Measurements from ENCODE around the gene FAM81A.
"Not testable (repeated sequence)": the region's sequence is repeated elsewhere in the genome, so short reads cannot be mapped to it uniquely, and the experiment has no call there.

The FAM81A gene

DNA sequence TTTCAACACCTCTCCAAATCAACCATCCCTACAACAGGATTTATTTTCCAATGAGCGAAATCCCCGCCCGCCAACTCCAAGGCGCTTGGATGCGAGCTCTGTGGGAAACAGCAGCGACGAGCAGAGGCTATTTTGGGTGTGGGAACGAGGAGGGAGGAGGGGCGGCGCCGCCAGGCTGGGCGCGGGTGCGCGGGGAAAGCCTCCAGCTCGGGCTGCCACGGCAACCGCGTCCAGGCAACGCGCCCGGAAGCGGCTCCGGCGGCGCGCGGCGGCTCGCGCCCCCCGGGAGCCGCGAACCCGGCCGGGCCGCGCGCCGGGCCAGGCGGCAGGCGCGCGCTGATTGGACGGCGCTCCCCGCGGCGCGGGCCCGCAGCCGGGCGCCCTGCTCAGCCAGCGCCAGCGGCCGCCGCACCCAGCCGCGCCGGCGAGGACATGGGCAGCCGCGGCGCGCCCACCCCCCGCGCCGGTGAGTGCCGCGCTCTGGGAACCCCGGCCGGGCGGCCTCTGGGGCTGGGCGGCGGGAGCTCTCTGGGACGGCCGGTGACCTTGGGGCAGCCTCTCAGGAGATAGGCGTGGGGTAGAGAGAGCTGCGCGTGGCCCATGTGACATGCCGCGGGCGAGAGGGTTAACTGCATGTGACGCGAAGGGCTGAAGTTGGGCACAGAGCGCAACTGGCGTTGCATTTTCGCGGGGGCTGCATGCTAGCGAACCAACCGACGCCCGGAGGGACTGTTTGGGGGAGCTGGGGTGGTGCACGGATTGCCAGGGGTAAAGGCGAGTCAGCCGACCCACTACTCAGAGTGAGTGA, at the start of gene FAM81A:
FAM81A (plus strand) TSS at position 370 of the 808 bp plus-strand sequence. CDS start 20,441 bp downstream, outside the sequence.
- DNase-seq (ENCODE audit: low spot score): peak; percentile 92

DNA sequence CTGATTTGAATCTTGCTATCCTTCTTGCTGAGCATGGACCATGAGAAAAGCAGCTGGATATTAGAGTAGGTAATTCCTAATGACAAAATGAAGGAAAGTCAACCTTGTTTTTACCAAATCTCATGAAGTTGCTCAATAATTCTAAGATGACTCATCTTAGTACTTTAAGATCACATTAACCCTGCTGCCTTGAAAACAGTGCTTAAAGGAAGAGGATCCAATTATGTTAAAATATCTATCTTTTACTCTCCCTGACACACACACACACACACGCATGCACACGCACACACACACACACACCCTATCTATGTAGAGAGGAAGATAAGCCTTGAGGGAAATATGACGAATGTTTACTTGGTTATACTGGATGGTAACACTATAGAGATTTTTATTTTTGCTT, 49.3 kb upstream of the FAM81A start:
- no peak for DNase-seq (ENCODE audit: low spot score)

DNA sequence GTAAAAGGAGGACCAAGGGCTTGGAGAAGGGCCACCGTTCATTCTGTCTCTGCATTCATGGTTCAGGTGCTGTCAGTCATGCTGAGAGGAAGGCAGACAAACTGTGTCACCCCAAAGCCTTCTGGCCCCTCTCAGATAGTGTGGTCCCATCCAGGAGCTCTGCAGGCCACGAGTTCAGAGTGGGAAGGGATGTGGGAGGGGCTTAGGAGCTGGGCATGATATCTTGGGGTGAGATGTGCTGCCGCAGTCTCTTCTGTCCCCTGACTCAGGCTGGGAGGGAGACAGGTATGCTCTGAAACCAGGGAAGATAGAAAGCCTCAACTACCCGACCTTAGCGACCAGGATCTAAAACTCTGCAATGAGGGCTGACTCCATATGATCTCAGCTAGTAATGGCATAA, 45.7 kb upstream of the FAM81A start:
- DNase-seq (ENCODE audit: low spot score): no peak

DNA sequence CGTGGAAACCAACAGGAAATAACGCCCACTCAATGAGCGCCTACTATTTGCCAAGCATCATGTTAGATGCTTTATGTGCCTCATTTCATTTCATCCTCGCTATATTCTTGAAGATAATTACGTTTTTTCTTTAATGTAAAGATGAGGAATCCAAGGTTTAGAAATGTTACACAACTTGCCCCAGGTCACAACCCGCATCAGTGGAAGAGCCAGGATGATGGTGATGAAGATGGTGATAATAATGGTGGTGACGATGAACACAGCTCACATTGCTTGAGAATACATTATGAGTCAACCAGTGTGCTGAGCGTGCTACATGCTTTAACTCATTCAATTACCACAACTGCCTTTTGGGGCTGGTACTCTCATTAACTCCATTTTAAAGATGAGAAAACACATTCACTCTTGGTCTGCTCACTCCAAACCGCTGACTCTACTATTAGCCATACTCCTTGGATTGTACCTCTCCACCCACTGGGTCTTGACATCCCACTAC, 43.8 kb upstream of the FAM81A start:
- DNase-seq (ENCODE audit: low spot score): no peak

DNA sequence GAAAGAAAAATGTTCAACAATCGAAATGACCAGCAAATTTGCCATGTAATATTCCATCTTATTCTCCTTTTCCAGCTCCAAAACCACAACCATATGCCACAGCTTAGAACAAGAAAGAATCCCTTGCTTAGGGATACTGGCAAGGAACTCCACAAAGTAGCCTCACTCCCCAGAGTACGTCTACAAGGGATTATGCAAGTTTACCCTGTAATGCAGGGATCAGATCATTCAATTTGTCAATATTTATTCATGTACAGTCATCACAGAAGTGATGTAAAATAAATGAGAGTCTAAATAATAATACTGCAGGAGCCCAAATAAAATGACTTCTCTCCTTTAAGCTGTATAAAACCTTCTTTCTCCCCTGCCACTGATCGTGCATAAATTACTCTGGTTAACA, 41.8 kb upstream of the FAM81A start:
- no peak for DNase-seq (ENCODE audit: low spot score)

DNA sequence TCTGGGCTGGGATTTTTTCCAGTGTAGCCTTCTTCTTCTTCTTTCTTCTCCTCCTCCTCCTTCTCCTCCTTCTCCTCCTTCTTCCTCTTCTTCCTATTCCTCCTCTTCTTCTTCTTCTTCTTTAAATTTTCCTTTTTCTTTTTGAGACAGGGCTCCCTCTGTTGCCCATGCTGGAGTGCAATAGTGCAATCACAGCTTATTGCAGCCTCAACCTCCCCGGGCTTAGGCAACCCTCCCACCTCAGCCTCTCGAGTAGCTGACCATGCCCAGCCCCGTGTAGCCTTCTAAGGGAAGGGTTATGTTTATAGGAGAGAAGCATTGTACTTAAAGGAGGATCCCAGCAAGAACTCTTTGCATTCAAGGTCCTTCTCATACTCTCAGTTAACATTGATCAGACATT, 41.3 kb upstream of the FAM81A start:
- no peak for DNase-seq (ENCODE audit: low spot score)

DNA sequence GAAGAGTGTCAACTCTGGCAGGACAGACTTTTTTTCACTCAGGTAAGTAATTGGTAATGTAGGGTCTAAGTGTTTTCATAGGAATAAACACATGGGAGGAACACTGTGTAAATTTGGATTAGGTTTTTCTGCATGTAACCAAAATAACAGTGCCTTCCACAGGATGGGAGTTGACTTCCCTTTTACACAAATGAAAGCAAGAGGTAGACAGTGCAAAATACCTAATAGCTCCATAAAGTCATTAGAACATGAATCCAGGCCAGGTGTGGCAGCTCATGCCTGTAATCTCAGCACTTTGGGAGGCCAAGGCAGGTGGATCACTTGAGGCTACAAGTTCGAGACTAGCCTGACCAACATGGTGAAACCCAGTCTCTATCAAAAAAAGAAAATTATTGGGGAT, 39.8 kb upstream of the FAM81A start:
- DNase-seq (ENCODE audit: low spot score): no peak

DNA sequence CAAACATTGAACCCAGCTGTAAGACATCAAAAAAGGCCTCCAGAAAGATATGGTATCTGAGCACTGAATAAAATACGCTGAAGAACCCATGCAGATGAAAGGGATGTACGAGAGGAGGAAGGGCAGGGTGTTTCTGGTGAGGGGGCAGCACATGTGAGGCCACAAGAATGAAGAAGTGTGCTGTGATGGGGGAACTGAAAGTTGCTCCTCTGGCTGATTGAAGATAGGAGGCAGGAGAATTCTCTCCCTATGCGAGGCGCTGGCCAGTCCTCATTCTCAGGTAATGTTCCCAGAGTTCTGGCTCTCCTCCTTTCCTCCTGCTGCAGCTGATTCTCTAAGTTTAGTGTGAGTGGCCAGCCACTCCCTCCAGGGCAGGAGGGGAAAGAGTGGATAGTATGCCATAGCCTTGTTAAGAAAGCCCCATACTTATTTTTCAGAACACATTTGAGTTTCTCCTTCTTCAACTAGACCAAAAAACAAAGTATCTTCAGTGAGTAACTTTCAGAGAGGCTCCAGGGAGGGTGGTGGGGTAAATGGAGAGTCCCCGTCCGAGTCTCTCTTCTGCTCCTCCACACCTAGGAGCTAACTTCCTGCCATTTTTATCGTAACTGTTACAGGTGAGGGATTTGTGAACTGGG, 38.4 kb upstream of the FAM81A start:
- peak; percentile 69 for DNase-seq (ENCODE audit: low spot score)

DNA sequence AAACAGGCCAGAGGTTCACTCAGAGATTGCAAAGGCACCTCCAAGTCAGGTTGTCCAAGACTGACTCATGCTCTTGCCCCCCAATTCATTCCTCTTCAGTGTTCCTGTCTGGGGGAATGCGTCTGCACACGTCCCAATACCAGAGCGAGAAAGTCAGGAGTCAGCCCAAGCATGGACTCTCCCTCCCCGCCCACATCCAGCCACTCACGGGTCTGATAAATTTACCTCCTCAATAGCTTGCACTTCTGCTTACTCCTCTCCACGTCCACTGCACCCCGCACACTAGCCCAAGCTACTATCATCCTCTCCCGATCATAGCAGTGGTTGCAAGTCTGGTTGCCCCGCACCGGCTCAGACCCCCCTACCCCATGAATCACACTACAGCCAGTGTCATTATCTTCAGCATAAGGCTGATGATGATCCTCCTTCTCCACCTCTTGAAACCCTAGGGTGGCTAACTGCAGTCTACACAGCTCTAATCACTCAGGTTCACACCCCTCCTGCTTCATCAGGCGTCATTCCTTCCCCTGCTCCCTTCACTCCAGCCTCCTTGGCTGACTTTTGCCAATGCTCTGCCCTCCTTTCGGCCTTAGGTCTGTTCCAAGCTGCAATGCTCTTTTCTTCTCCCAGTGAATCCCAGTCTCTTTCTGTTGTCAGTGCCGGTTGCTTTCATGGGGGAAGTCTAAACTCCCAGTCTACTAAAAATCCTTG, 37.7 kb upstream of the FAM81A start:
- no peak for DNase-seq (ENCODE audit: low spot score)

DNA sequence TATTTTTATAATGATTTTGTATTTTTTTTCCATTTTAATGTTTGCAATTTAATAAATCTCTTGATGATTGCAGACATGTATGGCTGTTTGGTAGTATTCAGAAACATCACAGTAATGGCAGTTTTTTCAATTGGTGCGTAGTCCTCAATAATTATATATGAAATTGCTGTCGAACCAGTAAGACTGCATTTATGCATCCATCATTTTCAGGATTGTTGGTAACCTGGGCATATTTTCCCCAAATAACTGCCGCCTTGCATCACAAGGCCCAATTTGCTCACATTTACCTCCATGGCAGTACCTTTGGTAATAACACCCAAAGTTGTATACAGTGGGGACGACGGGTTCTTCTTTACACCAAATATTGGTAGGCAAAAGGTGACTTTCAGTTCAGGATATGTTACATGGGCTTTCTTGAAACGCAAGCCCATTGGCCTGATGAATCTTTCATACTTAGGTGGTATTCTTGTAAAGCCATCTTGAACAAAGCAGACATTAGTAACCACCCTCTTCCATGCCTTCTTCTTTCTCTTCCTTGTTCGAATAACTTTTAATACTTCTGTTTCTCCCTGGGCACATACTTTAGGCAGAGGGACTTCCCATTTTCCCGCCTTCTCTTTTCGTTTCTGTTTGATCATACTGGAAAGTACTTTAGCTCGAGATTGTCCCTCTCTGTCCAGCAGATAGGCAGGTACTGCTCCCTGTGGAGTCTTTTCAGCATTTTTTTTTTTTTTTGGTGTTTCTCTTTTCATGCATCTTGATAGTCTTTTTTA, 36.7 kb upstream of the FAM81A start:
- DNase-seq (ENCODE audit: low spot score): not testable (repeated sequence)

DNA sequence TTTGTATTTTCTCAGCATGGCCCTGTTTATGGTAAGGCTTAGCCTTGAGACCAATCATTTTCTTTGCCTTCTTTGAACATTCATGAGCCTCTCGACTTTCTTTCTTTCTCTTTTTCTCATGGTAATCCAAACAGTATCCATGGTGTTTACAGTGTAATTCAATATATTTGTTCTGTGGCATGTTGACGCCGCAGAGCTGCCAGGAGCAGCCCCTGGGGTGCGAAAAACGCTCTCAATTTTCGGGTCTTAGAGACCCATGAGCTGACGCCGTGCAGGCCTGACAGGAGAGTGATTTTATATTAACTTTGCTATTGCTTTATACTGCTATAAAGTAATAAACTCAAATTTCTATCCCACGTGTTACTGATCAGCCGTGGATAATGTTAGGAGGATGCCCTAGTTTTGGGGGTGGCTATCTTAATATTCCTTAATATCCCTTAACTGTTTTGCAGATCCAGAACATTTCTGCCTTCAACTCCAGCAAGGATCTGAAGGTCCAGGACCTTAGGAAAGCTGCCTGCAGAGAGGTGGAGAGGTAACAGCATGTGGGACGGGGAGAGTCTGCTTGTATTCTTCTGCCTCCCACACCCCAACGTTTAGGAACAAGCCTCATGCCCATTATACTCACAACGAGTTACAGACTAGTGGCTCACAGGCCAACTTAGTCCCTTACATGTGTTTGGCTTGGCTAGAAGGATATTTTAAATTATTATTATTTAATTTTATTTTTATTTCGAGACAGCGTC, 36.0 kb upstream of the FAM81A start:
- DNase-seq (ENCODE audit: low spot score): no peak

DNA sequence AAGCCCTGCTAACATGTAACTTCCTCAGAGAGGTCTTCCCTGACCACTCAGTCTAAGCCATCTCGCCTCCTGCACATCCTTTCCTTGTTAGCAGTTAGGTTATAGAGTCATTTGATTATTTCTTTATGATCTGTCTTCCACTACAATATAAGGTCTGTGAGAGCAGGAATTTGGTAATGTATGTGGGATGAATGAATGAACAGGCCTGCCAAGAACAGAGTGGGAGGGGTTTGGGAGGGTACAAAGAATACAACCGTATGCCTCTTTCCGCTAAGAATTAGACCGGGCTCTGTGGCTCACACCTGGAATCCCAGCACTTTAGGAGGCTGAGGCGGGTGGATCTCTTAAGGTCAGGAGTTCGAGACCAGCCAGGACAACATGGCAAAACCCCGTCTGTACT, 32.9 kb upstream of the FAM81A start:
- DNase-seq (ENCODE audit: low spot score): no peak

DNA sequence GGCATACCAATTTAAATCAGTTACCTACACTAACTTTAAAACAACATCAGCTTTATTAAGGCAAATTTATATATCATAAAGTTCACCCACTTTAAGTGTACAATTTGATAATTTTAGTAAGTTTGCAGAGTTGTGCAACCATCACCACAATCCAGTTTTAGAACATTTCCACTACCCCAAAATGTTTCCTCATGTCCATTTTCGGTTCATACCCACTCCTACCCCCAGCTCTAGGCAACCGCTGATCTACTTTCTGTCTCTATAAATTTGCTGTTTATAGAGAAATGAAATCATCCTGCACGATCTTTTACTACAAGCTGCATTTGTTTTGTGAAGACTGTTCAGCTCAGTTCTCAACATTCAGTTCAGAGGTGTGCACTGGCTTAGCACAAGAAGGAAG, 31.5 kb upstream of the FAM81A start:
- no peak for DNase-seq (ENCODE audit: low spot score)

DNA sequence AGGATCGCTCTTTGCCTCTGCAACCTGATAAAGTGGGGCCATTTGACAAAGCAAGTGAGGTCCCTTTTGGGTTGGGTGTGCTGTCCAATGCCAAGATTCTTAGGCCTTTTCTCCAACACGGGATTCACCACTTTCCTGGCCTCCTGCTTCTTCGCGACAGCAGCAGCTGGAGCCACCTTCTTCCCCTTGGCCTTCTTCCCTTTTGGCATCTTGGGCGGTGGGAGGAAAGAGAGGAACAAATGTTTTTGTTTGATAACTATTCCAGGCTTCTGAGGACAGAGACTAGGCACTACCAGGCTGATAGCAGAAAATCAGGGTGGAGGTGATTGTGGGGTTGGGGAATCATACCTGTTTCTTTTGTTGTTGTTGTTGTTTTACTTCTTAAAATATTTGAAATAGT, 30.0 kb upstream of the FAM81A start:
- DNase-seq (ENCODE audit: low spot score): no peak

DNA sequence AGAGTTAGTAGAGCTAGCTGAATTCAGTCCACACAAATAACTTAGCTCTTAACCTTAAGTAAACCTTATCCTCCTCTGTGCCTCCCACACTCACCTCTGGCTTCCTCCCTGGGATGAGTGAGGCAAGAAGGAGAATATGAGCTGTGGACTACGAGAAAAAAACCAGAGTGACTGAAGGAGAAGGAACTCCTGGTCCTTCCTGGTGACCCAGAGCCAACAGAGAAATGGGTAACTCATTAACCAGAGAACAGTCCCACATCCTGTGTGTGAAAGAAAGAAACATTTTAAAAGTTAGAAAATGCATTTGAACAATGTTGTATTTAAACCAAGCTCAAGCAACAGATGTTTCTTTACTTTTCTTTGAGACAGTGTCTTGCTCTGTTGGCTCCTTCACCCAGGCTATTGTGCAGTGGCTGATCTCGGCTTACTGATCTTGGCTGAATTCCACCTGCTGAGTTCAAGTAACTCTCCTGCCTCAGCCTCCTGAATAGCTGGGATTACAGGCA, 27.5 kb upstream of the FAM81A start:
- DNase-seq (ENCODE audit: low spot score): no peak

DNA sequence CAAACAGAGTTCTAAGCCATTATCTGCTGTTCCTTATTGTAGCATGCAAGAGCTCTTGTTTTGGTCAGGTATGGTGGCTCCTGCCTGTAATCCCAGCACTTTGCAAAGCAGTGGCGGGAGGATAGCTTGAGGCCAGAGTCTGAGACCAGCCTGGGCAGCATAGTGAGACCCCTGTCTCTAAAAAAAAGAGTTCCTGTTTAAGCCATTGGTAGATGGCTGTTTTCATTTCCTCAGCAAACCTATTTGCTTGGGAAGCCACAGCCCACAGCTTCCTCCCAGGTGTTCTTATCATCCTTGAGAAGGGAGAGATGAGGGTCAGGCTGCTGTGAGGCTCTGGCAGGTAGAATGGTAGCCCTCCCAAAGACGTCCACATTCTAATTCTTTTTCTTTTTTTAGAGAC, 24.4 kb upstream of the FAM81A start:
- DNase-seq (ENCODE audit: low spot score): no peak

DNA sequence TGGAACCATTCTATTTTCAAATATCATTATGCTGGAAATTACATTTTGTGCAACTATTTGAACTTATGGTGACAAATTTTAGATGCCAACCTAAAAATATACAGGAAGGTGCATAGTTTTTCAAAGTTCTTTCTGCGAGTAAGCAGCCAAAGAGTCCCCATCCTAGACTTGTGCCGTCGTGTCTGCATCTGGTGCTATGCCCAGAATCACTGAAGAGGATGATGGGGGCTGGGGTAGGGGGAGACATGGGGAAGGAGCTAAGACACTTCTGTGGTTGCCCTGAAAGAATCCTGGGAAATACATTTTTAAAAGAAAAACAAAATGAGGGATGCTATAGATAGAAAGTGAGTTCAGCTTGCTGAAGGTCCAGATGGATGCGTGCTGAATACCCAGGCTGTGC, 21.2 kb upstream of the FAM81A start:
- DNase-seq (ENCODE audit: low spot score): no peak

DNA sequence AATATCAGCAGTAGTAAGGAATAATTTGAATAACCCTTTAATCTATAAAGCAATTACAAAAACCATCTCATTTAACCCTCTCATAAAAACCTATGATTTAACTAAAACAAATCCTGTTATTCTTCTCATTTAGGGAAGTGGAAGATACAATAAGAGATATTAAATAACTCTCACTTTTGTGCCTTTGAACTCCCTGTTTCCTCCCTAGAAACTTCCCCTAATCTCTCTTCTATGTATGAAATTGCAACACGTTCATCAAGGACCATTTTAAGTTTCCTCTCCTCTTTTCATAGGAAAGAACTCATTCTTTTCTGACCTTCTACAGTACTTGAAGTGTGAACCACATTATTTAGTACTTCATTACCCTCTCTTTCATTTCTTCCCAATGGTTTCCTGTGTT, 18.8 kb upstream of the FAM81A start:
- DNase-seq (ENCODE audit: low spot score): no peak

DNA sequence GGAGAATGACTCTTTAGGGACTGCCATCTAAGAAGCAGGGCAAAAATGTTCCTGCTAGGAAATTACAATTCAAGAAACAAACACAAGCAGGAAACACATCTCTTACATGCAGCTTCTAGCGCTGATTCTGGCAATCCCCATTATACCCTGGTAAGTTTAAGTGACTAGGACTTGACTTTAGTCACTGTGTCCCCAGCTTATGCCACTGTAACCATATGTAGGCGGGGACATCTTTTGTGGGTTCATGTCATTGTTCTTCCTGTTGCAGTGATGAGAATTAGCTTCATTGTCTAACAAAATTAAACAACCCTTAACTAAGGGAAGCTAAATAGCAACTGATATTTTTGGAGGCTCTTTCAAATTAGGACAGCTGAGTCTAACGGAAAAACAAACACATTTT, 17.9 kb upstream of the FAM81A start:
- DNase-seq (ENCODE audit: low spot score): no peak

DNA sequence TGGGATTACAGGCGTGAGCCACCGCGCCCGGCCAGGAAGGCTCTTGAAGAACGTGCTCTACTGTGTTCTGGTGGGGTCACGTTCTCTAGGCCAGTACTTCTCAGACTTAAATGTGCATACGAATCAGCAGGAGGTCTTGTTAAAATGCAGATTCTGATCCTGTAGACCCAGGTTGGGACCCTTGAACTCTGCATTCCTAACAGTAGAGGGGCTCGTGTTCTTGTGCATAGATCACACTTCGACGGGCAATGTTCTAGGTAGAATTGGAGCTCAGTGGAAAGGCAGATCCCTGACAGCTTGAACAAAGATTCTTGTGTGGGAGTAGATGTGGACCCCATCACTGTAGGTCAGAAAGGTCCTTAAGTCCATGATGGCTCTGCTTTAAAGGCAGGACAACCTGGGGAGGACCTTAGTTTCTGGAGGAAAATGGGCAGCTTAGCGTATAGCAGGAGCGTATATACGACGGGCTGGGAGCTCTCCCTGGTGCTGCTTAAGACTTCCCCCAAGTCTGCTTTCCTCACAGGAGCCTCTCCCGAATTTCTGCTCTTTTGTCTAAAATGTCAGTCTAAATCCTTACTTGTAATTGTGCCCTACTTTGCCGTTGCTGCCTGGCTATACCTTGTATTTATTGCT, 16.9 kb upstream of the FAM81A start:
- DNase-seq (ENCODE audit: low spot score): no peak

DNA sequence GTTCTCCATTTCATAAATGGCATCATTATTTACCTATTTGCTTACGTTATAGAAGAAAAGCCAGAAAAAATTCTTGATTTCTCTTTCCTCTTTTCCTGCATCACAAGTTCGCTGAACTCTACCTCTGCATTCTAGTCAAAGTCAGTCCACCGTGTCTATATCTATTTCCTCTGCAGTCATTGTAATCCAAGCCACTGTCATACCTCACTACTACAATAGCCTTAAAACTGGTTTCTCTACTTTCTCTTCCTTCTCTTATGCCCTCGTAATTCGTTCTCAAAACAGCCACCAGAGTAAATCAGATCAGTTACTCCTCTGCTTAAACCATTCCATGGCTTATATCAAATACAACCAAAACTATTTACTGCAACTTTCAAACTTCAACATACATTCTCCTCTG, 13.4 kb upstream of the FAM81A start:
- DNase-seq (ENCODE audit: low spot score): no peak

All from Ammon's horn (tissue), 1 donor.